Measurements from ENCODE around the gene KPNA5. TPM values are rescaled to one million over a fixed set of nuclear protein-coding genes. Genes with fewer than 3 reads are reported as not detected.

Gene KPNA5
- total RNA-seq, 1 experiment from 2014 or later: 12.2 TPM

- Mint-ChIP-seq H3K9me3 (no peaks in the 10 kb centered on the region), H3K36me3 (no peaks in the 10 kb centered on the region), H3K4me1 (peaks cover 7% of the 10 kb centered on the region; the same call in 1 of the 2 replicates), H3K27me3 (ENCODE audit: low read depth) (peaks cover 45% of the 10 kb centered on the region), H3K27ac (no peak overlapping the region), H3K4me3 (no peak overlapping the region)
- TF ChIP-seq PRRX2 (CRISPR knock-in tag; IDR thresholded peaks at IDR 0.05) (no peak), ZNF138 (CRISPR knock-in tag; conservative IDR thresholded peaks at IDR 0.05) (no peak), AFF4 (CRISPR knock-in tag; IDR thresholded peaks at IDR 0.05; ENCODE audit: borderline replicate concordance) (no peak), ATF2 (CRISPR knock-in tag; IDR thresholded peaks at IDR 0.05; ENCODE audit: borderline replicate concordance, low read depth) (no peak), ATF6 (CRISPR knock-in tag; IDR thresholded peaks at IDR 0.05) (no peak), ATF3 (CRISPR knock-in tag; conservative IDR thresholded peaks at IDR 0.05) (no peak), NFE2L1 (CRISPR knock-in tag; IDR thresholded peaks at IDR 0.05) (no peak), HMGXB4 (CRISPR knock-in tag; IDR thresholded peaks at IDR 0.05) (no peak), MXD4 (CRISPR knock-in tag; IDR thresholded peaks at IDR 0.05; ENCODE audit: borderline replicate concordance) (no peak), ZNF281 (CRISPR knock-in tag; IDR thresholded peaks at IDR 0.05) (no peak)
- TF ChIP-seq, protein P1, sequence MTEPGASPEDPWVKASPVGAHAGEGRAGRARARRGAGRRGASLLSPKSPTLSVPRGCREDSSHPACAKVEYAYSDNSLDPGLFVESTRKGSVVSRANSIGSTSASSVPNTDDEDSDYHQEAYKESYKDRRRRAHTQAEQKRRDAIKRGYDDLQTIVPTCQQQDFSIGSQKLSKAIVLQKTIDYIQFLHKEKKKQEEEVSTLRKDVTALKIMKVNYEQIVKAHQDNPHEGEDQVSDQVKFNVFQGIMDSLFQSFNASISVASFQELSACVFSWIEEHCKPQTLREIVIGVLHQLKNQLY (CRISPR knock-in tag; IDR thresholded peaks at IDR 0.05): no peak
- DNase-seq (ENCODE audit: low spot score) (no peak), ATAC-seq (no peak)
- POLR2A ChIA-PET: no interaction called here
- CTCF ChIA-PET: no interaction called here
Observed at GRCh38 chr6:116767715-116768114, 86.7 kb downstream of the KPNA5 start.

DNA sequence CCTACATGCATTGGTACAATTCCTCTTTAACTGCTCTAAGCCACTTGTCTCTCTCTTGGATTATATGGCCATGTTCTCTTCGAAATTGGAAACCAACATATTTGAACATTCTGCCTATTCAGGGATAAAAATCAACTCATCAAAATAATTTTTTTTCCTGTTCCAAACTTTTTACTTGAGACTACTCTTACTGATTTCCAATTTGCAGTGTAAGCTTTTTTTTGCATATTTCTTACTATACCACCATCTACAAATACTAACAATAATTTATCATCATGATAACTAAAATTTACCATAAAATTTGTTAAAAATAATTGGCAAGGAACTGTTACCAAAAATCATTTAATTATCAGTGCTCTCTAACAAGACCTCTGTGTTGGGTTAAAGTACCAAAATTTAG is 91.4 kb downstream of the KPNA5 start:
- Mint-ChIP-seq H3K4me1 (no peaks in the 10 kb centered on the region), H3K27me3 (ENCODE audit: low read depth) (no peaks in the 10 kb centered on the region; the same call in none of the 2 replicates), H3K4me3 (no peak overlapping the region), H3K36me3 (no peaks in the 10 kb centered on the region), H3K9me3 (peaks cover 4% of the 10 kb centered on the region; the same call in 1 of the 2 replicates), H3K27ac (no peak overlapping the region)
- POLR2A ChIA-PET: no interaction called here
- ATAC-seq (no peak), DNase-seq (ENCODE audit: low spot score) (no peak)
- CTCF ChIA-PET: no interaction called here
- TF ChIP-seq TEAD1 (CRISPR knock-in tag; IDR thresholded peaks at IDR 0.05) (no peak), NFE2L1 (CRISPR knock-in tag; IDR thresholded peaks at IDR 0.05) (no peak), FOXP1 (CRISPR knock-in tag; IDR thresholded peaks at IDR 0.05; ENCODE audit: borderline replicate concordance) (no peak), ATF2 (CRISPR knock-in tag; IDR thresholded peaks at IDR 0.05; ENCODE audit: borderline replicate concordance, low read depth) (no peak), CBFB (CRISPR knock-in tag; IDR thresholded peaks at IDR 0.05; ENCODE audit: low read depth) (no peak)
- TF ChIP-seq, protein P2, sequence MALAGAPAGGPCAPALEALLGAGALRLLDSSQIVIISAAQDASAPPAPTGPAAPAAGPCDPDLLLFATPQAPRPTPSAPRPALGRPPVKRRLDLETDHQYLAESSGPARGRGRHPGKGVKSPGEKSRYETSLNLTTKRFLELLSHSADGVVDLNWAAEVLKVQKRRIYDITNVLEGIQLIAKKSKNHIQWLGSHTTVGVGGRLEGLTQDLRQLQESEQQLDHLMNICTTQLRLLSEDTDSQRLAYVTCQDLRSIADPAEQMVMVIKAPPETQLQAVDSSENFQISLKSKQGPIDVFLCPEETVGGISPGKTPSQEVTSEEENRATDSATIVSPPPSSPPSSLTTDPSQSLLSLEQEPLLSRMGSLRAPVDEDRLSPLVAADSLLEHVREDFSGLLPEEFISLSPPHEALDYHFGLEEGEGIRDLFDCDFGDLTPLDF (CRISPR knock-in tag; IDR thresholded peaks at IDR 0.05): no peak
